Liver (tissue), 9 donors: Measurements from ENCODE around the gene CNTN5. TPM values are rescaled to one million over a fixed set of nuclear protein-coding genes. Genes with fewer than 3 reads are reported as not detected.
"Not testable (repeated sequence)": the region's sequence is repeated elsewhere in the genome, so short reads cannot be mapped to it uniquely, and the experiment has no call there.

Experiments
- DNase-seq: peaks from one replicate; pipeline ENCODE4 v3.0.0-alpha.2; 2017; ENCODE audit warnings: low spot score
- H3K27ac ChIP-seq, 2 donors: one replicate each; pipeline ENCODE4 v1.7.0; 2013; ENCODE audit warnings: inconsistent platforms in 2 of 2, low read length in 2 of 2, control low read depth in 1 of 2, low read depth in 1 of 2, mild to moderate bottlenecking in 1 of 2
- H3K27me3 ChIP-seq, 4 donors: one replicate each; pipeline versions ENCODE4 v1.6.1 to v1.7.0; 2013; ENCODE audit warnings: low read length in 3 of 4, inconsistent platforms in 1 of 4, mild to moderate bottlenecking in 1 of 4, moderate library complexity in 1 of 4; ENCODE audit not compliant: control insufficient read depth in 4 of 4, insufficient read depth in 4 of 4
- H3K36me3 ChIP-seq, 4 donors: one replicate each; pipeline versions ENCODE4 v1.6.1 to v1.7.0; 2013; ENCODE audit warnings: low read length in 3 of 4, mild to moderate bottlenecking in 3 of 4, low read depth in 1 of 4, moderate library complexity in 1 of 4; ENCODE audit not compliant: control insufficient read depth in 4 of 4, insufficient read depth in 3 of 4
- H3K4me1 ChIP-seq, 4 donors: one replicate each; pipeline versions ENCODE4 v1.6.1 to v1.7.0; 2013; ENCODE audit warnings: low read length in 3 of 4, mild to moderate bottlenecking in 3 of 4, moderate library complexity in 1 of 4; ENCODE audit not compliant: control insufficient read depth in 4 of 4, insufficient read depth in 4 of 4
- H3K4me3 ChIP-seq, 3 donors: one replicate each; pipeline versions ENCODE4 v1.6.1 to v1.7.0; 2013; ENCODE audit warnings: low read length in 3 of 3, control low read depth in 1 of 3, low read depth in 1 of 3, mild to moderate bottlenecking in 1 of 3
- H3K9ac ChIP-seq, 2 donors: one replicate each; pipeline ENCODE4 v1.7.0; 2013; ENCODE audit warnings: low read length in 2 of 2, mild to moderate bottlenecking in 2 of 2, moderate library complexity in 2 of 2, control low read depth in 1 of 2, low read depth in 1 of 2
- H3K9me3 ChIP-seq, 4 donors: one replicate each; pipeline versions ENCODE4 v1.6.1 to v1.7.0; 2013; ENCODE audit warnings: low read length in 3 of 4; ENCODE audit not compliant: control insufficient read depth in 4 of 4
- CTCF ChIP-seq: fragments of 150-350 bp; IDR thresholded peaks from 2 replicates; pipeline ENCODE4 v1.5.1; 2017; ENCODE audit warnings: improper control_type of control experiment, low read depth, low read length; ENCODE audit not compliant: missing input control
- FOXA1 ChIP-seq: IDR thresholded peaks from 2 replicates; pipeline ENCODE4 v1.6.1; 2016; ENCODE audit warnings: antibody characterized with exemption
- FOXA2 ChIP-seq: IDR thresholded peaks from 2 replicates; pipeline ENCODE4 v1.6.1; 2016; ENCODE audit warnings: antibody characterized with exemption
- GABPA ChIP-seq, 2 donors: IDR thresholded peaks in 1 of 2; conservative IDR thresholded peaks in 1 of 2; 2 replicates each; pipeline ENCODE4 v1.6.1; 2016; ENCODE audit warnings: antibody characterized with exemption in 2 of 2, mild to moderate bottlenecking in 1 of 2, moderate library complexity in 1 of 2
- HNF4A ChIP-seq, 2 donors: conservative IDR thresholded peaks; 2 replicates each; pipeline ENCODE4 v1.6.1; 2016; ENCODE audit warnings: antibody characterized with exemption in 2 of 2, mild to moderate bottlenecking in 2 of 2
- HNF4G ChIP-seq: IDR thresholded peaks from 2 replicates; pipeline ENCODE4 v1.6.1; 2016; ENCODE audit warnings: antibody characterized with exemption
- NR2F2 ChIP-seq: IDR thresholded peaks from 2 replicates; pipeline ENCODE4 v1.6.1; 2016; ENCODE audit warnings: antibody characterized with exemption
- RAD21 ChIP-seq, 2 donors: IDR thresholded peaks; 2 replicates each; pipeline ENCODE4 v1.6.1; 2016; ENCODE audit warnings: antibody characterized with exemption in 2 of 2, mild to moderate bottlenecking in 2 of 2
- RXRA ChIP-seq, 2 donors: IDR thresholded peaks; 2 replicates each; pipeline ENCODE4 v1.6.1; 2017 to 2018; ENCODE audit warnings: antibody characterized with exemption in 2 of 2, mild to moderate bottlenecking in 1 of 2
- SP1 ChIP-seq: IDR thresholded peaks from 2 replicates; pipeline ENCODE4 v1.6.1; 2018; ENCODE audit warnings: antibody characterized with exemption, mild to moderate bottlenecking
- TAF1 ChIP-seq: conservative IDR thresholded peaks from 2 replicates; pipeline ENCODE4 v1.6.1; 2016; ENCODE audit warnings: antibody characterized with exemption, mild to moderate bottlenecking
- YY1 ChIP-seq: IDR thresholded peaks from 2 replicates; pipeline ENCODE4 v1.6.1; 2016; ENCODE audit warnings: antibody characterized with exemption, mild to moderate bottlenecking
- WGBS: extraction: QIAGEN DNeasy Blood & Tissue Kit; methylation state at CpG from one replicate; pipeline ENCODE4 v1.1.7; 2013; 5-methylcytosine and 5-hydroxymethylcytosine counted together
- polyA plus RNA-seq, 2 donors: library from polyadenylated mRNA; stranded (reverse) in 1 of 2; unstranded in 1 of 2; fragments of 200-250 nt in 1 of 2; fragments of >200 nt in 1 of 2; fragmentation: Nextera tagmentation in 1 of 2; extraction: Ambion mirVana in 1 of 2; gene quantifications; one replicate each; pipeline versions ENCODE4 v1.2.1 to v1.2.3, GENCODE V29; 2013 to 2015
- total RNA-seq, 2 donors: library from RNA; depleted of rRNA; stranded (reverse); fragments of >200 nt; gene quantifications; one replicate each; pipeline ENCODE4 v1.2.3, GENCODE V29; 2014
- TF ChIP-seq, protein P1 (sequence below): IDR thresholded peaks from 2 replicates; pipeline ENCODE4 v1.6.1; 2016; ENCODE audit warnings: antibody characterized with exemption, mild to moderate bottlenecking
- TF ChIP-seq, protein P2 (sequence below): IDR thresholded peaks from 2 replicates; pipeline ENCODE4 v1.6.1; 2016; ENCODE audit warnings: antibody characterized with exemption
- TF ChIP-seq, protein P3 (sequence below): IDR thresholded peaks from 2 replicates; pipeline ENCODE4 v1.6.1; 2016; ENCODE audit warnings: antibody characterized with exemption
- donor health status: healthy.
- donor health status: healthy.
- donor health status: healthy.
- donor health status: healthy.
- donor health status: healthy.

CNTN5 gene
- total and polyA plus RNA-seq, 4 donors = 0.01 to 0.08 (median 0.04) TPM

DNA sequence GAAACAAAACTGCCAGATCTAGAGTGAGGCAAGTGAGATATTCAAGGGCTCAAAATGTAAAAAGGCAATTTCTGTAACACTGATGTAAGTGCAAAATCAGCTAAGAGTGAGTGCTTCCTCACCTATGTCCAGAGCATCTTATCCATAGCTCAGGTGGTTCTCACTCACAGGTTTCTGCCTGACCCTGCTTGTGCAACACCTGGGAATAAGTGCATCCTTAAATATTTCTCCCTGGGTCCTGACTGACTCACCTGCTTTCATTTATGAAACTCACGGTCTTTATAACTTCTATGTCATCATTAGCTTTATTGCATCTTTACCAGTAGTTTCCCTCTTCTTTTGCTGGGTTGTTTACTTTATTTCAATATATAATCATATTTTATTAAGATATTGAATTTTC lies 260.6 kb downstream of the CNTN5 start:
- Histone ChIP-seq H3K27ac (no peak overlapping the region), H3K36me3 (no peaks in the 10 kb centered on the region), H3K4me1 (no peaks in the 10 kb centered on the region), H3K9me3 (no peaks in the 10 kb centered on the region), H3K9ac (no peak overlapping the region), H3K4me3 (no peak overlapping the region), H3K27me3 (no peaks in the 10 kb centered on the region)
- DNase-seq = no peak
- TF ChIP-seq CTCF = no peak
- no peak for TF ChIP-seq FOXA2
- TF ChIP-seq YY1 = no peak
- TF ChIP-seq, protein P1, sequence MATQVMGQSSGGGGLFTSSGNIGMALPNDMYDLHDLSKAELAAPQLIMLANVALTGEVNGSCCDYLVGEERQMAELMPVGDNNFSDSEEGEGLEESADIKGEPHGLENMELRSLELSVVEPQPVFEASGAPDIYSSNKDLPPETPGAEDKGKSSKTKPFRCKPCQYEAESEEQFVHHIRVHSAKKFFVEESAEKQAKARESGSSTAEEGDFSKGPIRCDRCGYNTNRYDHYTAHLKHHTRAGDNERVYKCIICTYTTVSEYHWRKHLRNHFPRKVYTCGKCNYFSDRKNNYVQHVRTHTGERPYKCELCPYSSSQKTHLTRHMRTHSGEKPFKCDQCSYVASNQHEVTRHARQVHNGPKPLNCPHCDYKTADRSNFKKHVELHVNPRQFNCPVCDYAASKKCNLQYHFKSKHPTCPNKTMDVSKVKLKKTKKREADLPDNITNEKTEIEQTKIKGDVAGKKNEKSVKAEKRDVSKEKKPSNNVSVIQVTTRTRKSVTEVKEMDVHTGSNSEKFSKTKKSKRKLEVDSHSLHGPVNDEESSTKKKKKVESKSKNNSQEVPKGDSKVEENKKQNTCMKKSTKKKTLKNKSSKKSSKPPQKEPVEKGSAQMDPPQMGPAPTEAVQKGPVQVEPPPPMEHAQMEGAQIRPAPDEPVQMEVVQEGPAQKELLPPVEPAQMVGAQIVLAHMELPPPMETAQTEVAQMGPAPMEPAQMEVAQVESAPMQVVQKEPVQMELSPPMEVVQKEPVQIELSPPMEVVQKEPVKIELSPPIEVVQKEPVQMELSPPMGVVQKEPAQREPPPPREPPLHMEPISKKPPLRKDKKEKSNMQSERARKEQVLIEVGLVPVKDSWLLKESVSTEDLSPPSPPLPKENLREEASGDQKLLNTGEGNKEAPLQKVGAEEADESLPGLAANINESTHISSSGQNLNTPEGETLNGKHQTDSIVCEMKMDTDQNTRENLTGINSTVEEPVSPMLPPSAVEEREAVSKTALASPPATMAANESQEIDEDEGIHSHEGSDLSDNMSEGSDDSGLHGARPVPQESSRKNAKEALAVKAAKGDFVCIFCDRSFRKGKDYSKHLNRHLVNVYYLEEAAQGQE = no peak
- TF ChIP-seq GABPA (IDR thresholded peaks at IDR 0.05 in 1 of 2, conservative IDR thresholded peaks at IDR 0.05 in 1 of 2) = no peak
- TF ChIP-seq, protein P2, sequence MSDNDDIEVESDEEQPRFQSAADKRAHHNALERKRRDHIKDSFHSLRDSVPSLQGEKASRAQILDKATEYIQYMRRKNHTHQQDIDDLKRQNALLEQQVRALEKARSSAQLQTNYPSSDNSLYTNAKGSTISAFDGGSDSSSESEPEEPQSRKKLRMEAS = no peak
- no peak for TF ChIP-seq TAF1
- TF ChIP-seq RAD21 (IDR thresholded peaks at IDR 0.05) = no peak
- no peak for TF ChIP-seq NR2F2
- no peak for TF ChIP-seq RXRA (IDR thresholded peaks at IDR 0.05)
- no peak for TF ChIP-seq SP1
- TF ChIP-seq HNF4G = no peak
- TF ChIP-seq FOXA1 = no peak
- TF ChIP-seq HNF4A (conservative IDR thresholded peaks at IDR 0.05) = no peak
- TF ChIP-seq, protein P3, sequence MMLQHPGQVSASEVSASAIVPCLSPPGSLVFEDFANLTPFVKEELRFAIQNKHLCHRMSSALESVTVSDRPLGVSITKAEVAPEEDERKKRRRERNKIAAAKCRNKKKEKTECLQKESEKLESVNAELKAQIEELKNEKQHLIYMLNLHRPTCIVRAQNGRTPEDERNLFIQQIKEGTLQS = no peak
- WGBS = 77% methylated on average over 1 of the region's 1 CpG

GRCh38 chr11:99297925-99298324 lies 277.2 kb downstream of the CNTN5 start:
- H3K4me1 ChIP-seq, H3K27ac ChIP-seq, H3K9ac ChIP-seq, DNase-seq, H3K4me3 ChIP-seq, H3K27me3 ChIP-seq, H3K9me3 ChIP-seq, H3K36me3 ChIP-seq: not testable (repeated sequence)
- WGBS = 66% methylated on average over 8 of the region's 8 CpGs
